HG02610 (cell line): ENCODE data around the gene P3H2.

Experiments used
- ATAC-seq: cut with Tn5 transposase; IDR thresholded peaks from one replicate; pipeline ENCODE4 v1.9.1; 2021; ENCODE audit warnings: mild to moderate bottlenecking, moderate library complexity; ENCODE audit not compliant: unreplicated experiment

P3H2 gene

GRCh38 chr3:190019844-190020243 lies 100.9 kb downstream of the P3H2 start:
- ATAC-seq, result no peak

- ATAC-seq, result no peak
Measured at GRCh38 chr3:190019006-190019405, 101.7 kb downstream of the P3H2 start.

GRCh38 chr3:190018460-190018859 lies 102.2 kb downstream of the P3H2 start:
- ATAC-seq, result no peak

- no peak for ATAC-seq
Measured at GRCh38 chr3:190017521-190018288, 103.0 kb downstream of the P3H2 start.

DNA sequence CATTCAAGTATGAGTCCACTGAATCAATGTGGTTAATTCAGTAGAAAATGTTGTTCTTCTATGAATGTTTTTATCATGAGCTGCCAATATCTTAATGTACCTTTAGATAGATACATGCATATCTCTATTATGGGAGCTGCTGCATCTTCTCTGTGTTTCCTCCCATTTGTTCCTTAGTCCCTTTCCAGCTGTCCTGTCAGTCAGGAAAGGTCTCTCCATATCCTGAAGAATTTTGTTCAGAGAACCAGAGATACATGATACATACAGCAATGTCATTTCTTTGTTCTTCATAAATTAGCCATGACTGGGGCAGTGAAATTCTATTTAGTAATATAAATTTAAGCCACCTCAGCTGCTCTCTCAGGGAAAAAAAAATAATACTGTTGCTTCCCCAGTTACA lies 103.7 kb downstream of the P3H2 start:
- no peak for ATAC-seq

DNA sequence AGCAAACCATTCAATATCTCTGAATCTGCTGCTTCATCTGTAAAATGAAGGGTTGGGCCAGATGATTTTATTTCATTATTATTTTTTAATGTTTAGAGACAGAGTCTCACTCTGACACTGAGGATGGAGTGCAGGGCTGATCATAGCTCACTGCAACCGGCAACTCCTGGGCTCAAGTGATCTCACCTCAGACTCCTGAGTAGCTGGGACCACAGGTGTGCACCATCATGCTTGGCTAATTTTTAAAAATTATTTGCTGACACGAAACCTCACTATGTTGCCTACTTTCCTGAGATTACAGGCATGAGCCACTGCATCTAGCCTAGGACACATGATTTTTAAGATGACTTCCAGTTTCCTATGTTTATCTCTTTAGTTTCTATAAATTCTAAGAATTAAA lies 105.8 kb downstream of the P3H2 start:
- no peak for ATAC-seq

GRCh38 chr3:190013943-190014924 lies 106.5 kb downstream of the P3H2 start:
- no peak for ATAC-seq

GRCh38 chr3:190012784-190013183 lies 107.9 kb downstream of the P3H2 start:
- no peak for ATAC-seq

DNA sequence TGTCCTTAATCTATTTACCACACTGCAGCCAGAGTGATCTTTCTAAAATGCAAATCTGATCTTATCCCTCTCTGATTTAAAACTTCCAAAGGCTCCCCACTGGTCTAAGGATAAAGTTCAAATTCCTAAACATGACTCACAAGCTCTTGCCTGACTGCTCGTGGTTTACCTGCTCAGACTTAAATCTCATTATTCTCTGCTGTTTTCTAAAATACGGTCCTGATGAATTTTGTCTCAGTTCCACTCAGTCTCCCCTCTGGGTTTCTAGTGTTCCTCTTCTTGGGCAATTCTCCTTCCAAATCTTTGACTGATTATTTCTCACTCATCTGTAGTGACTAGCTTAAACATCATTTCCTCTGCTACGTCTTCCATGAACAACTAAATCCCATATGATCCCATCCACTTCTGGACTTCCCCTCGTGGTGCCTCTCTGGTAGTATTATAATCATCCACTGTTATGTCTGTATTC lies 108.3 kb downstream of the P3H2 start:
- ATAC-seq, result no peak

- no peak for ATAC-seq
Measured at GRCh38 chr3:190010486-190010885, 110.2 kb downstream of the P3H2 start.

GRCh38 chr3:190009614-190010013 lies 111.1 kb downstream of the P3H2 start:
- ATAC-seq, result no peak

- ATAC-seq, result no peak
Measured at GRCh38 chr3:190008432-190008831, 112.3 kb downstream of the P3H2 start.

DNA sequence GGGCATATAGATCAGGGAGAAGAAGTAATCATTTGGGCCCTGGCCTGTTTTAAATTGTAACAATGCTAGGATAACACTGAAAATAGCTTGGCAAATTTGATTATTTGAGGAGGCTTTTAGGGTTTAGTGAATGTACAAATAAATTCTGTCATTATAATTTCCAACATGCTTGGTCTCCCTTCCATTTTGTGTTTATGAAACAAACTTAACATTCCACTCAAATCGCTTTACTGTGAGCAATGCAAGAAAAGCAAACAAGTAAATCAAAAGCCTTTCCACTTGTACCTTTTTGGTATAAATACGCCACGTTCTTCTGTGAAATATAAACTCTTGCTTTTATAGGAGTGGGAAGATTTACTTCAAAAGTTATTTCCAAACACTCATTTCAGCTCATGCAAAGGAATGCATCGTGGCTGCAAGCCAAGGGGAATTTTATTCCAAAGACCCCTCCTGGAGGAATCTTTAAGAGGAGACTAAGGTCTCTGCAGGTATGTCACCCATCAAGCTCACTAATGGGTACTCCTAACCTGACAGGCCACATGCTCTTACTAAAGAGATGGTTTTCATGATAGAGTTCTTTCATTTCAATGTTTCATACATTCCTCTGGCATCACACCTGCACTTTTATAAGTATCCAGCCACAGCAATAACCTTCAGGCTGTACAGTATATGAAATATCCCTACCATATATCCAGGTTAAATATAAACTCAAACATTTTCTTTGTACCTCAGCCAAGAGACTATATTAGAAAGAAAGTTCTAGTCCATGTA lies 115.2 kb downstream of the P3H2 start:
- ATAC-seq, result no peak

- ATAC-seq, result no peak
Measured at GRCh38 chr3:190004656-190005055, 116.0 kb downstream of the P3H2 start.

DNA sequence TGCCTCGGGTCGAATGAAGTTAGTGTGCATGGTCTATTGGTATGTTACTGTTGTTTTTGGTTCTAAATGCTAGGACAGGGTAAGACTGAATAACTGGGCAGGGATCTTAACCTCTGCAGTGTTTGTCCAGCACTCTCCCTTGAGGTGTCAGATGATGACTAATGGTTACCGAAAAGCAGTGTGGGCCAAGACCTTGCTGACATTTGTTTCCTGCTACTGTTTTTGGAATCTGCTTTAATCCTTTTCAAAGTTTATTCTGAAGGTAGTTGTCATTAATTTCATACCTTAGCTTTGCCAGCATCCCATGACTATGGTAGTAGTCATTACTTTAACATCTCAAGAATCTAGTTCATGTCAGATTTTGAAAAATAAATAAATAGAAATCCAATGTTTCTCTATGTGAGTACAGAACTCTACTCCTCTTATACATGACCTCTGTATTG lies 117.0 kb downstream of the P3H2 start:
- ATAC-seq, result no peak

DNA sequence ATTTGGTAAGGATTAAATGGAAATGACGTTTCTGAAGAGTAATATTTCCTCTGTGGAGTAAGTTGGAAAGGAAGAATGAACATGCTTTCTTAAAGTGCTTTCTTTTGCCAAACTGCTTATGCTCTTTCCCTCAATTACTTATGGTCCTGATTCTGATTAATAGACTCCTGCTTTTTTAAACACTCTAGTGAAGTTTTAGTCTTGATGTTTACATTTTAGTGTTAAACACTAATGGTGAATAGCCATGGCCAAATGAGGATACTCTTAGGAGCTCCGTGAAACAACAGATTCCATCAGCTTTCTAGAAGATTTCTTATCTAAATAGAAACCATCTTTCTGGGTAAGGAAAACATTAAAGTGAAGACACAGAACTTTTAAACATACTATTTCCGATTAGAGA lies 117.6 kb downstream of the P3H2 start:
- ATAC-seq, result no peak

GRCh38 chr3:190001426-190001825 lies 119.3 kb downstream of the P3H2 start:
- ATAC-seq, result no peak

DNA sequence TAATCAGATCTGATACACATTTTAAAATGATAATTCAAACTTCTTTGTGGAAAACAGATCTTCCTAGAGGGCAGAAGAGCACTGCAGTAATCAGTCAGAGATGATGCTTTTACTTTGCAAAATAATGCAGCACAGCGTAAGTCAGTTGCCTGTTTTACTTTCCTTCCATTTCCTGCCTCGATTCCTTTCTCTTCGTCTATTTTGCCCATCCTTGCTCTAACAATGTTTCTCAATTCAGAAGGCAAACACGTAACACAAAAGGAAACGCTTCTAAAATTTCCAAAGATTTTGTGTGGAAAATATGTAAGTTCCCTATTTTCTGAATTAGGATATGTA lies 119.9 kb downstream of the P3H2 start:
- no peak for ATAC-seq

DNA sequence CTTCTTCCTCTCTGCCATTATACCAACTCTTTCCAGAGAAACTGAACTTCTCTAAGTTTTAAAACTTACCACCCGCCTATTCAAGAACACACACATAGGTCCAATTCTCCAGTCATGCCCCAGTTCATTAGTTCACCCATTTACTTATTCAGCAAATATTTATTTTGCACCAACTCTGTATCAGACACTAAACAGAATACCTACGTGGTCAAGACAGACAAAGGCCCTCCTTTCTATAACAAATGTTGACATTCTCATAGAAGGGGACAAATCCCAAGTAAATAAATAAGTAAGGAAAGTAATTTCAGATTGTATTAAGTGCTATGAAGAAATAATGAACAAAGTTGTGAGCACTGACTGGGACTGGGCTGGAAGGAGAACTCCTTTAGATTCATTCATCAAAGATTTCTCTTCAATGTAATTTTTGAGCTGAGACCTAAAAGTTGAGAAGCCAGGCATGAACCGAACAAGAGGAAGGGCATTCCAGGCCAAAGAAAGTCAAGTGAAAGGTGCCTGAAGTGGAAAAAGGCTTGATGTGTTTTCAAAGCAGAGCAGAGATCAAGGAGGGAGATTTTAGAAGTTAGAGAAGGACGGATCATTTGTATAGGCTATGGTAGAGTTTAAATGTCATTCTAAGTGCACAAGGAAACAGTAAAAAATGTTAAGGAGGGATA lies 120.4 kb downstream of the P3H2 start:
- no peak for ATAC-seq

GRCh38 chr3:189999718-190000117 lies 121.0 kb downstream of the P3H2 start:
- no peak for ATAC-seq

DNA sequence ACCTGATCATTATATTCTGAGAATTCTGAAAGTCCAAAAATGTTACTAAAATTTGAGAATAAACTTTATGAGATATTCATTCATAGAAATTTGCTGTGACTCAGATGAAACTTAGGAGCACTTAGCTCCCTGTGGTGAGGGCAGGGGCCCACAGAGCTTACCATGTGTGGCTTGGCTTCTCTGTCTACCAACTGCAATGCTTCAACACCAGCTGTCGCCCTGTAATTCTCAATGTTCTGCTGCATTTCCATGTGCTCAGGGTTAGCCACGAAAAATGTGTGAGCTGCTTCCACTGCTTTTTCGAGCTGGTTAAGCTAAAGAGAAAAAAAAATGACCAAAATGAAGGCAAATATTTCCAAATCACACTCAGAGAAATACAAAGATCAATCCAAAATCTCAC lies 125.6 kb downstream of the P3H2 start:
- no peak for ATAC-seq
